Astrocyte of the hippocampus (primary cell): ENCODE results near the gene ABCC9.

Experiments
- DNase-seq: peaks from one replicate; pipeline ENCODE4 v3.0.0; 2011; ENCODE audit warnings: low read depth, low spot score

The ABCC9 gene

DNA sequence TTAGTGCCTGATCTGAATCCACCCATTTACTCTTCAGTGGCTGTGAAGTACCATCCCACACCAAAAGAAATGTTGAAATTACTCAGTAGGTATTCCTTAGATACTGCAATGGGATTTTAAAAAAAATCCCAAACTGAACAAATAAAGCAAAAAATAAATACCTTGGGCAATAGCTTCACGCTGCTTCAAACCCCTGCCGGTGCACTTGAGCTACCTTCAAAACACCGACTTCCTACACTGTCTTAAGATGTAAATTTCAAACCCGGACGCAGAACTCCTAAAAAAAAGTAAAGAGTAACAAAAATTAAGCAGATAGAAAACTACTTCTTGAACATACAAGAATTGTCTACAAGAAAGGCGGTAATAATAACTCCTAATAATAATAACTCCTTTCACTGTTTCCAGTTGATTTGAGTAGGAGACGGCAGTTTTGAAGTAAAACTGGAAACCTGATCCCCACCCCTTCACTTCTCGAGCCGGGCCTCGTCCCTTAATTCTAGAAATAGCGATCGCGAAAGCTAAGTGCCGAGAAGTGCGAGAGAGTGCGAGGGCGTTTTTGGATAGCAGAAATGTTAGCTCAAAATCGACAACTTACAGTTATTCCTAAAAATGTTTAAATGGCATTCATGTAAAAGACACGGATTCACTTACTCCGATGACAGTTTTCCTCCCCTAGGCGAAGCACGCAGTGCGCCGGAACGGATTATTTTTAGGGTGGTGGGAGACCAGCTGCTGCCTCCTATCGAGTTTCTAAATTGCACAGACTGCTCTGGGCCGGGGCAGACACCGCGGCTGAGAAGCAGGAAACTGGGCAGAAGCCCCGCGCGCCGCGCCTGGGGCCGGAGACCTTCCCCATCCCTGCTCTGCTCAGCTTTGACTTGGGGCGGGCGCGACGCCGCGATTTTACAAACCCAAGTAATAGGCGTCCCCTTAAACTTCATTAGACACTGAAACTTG, at the start of gene ABCC9:
ABCC9 (minus strand) TSS at position 878 of the 957 bp plus-strand sequence. CDS start 4,752 bp downstream, outside the sequence.
- DNase-seq = peak; percentile 59

DNA sequence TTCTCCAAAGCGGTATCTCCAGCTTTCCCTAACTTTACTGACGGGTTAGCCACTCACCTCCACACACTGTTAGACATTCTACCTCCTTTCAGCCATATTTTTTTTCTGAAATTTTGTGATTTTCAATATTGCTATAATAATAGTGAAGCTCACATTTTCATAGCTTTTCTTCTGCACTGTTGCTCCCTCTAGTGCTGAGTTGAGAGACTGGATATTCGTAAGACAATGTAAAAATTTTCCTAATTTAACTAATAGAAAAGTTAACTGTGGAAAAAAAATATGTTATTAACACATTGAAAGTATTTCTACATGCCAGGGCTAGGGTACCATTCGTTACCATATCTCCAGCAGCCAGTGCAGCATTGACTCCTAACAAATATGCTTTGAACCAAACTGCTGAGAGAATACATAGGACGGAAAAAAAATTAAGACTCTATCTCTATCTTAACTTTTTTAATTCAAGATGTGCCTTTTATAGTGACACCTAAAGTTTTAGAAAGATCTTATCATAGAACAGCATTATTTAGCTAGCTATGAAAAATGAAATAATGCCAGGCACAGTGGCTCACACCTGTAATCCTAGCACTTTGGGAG, 48.7 kb upstream of the ABCC9 start:
- peak; percentile 39 for DNase-seq

DNA sequence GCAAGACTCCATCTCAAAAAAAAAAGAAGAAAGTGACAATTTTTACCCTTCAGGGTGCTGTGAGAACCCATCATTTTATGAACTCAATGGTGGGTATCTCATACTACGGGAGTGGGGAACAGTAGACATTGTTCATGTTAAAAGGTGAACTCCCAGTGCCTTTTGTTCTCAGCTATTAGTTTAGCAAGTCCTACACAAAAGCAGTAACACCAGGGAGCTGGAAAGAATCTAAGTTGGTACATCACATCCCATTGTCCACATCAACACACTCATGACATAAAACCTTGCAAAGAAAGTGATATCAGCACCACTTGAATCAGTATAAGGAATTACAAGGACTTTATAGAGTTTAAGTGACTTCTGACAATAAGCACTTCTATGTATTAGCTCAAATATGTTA, 47.4 kb upstream of the ABCC9 start:
- no peak for DNase-seq

DNA sequence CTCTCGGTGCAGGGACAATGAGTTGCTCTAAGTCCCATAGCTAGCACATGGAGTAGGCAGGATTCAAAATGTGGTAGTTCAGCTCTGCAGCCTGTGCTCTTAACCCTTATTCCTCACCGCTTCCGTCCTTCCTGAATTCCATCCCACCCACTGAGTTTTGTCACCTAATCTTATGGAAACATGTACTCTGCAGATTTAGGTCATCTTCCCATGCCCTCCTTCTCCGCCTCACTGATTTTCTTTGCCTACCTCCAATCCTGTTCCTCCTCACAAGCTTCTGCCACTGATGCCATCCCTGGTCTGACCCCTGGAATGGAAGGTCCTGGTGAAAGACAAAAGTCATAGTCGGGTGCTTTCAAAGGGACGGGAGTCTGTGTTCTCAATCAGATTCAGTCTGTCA, 46.5 kb upstream of the ABCC9 start:
- DNase-seq = no peak

DNA sequence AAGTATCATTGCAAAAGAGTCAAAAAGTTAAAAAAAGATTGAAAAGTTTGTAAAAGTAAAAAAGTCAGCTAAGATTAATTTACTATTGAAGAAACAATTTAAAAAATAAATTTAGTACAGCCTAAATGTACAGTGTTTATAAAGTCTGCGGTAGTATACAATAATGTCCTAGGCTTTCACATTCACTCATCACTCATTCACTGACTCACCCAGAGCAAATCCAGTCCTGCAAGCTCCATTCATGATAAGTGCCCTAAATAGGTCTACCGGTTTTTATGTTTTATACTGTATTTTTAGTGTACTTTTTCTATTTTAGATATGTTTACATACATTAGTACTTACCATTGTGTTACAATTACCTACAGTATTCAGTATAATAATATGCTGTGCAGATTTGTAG, 43.9 kb upstream of the ABCC9 start:
- DNase-seq = no peak

DNA sequence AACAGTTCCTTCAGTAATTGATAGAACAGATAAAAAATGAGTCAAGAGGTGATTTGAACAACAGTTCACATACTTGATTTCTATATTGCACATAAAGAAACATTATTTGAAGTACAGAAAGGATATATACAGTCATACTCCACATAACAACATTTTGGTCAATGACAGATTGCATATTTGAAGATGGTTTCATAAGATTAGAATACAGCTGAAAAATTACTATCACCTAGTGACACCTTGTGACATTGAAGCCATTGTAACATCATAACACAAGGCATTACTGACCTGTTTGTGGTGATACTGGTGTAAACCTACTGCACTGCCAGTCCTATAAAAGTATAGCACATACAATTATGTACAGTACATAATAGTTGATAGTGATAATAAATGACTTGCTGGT, 43.1 kb upstream of the ABCC9 start:
- DNase-seq = no peak

DNA sequence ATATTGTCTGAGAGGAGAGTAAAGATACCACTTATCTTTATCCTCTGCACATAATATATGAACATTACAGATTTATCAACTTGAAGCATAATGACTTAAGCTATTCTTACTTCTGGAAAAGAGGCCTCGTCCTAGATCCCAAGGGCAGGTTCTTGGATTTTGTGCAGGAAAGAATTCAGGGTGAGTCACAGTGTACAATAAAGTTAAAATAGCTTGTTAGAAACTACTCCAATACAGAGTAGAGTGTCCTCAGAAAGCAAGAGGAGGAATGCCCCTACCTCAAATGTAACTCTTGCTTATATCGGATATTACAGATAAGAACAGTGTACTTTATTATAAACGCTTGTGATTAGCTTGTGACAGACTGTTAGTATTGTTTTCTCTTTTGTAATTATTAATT, 41.9 kb upstream of the ABCC9 start:
- no peak for DNase-seq

DNA sequence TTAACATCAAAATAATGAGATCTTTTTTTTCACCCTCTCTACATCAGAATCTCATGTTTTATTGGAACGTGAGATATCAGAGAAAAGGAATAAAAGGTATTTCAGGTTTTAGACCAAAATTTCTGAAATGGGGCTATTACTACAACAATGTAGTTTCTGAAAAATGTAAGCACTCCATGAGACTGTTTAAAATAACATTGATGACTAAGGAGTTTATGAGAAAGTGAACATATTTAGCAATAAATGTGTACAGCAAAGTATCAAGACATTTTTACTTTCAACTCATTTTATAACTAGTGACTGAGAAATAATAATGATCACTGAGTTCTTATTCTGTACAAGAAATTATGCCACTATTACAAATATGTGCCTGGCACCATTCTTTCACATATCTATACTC, 39.3 kb upstream of the ABCC9 start:
- DNase-seq = no peak

DNA sequence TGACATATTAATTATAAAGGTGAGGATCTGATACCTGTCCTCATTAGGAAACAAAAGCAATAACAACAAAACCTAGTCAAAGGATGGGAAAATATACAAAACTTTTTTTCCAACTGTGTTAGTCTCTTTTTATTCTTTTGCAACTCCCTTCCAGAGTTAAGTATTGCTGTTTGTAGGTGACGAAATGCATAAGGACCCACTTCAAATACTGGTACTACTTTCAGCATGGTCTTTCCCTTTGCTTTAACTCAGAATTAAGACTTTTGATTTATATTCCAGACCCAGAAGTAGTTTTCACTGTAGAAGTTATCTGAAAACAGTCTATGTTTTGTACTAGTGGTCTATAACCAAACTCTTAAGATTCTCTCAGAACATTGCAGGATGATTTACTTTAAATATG, 34.1 kb upstream of the ABCC9 start:
- no peak for DNase-seq

DNA sequence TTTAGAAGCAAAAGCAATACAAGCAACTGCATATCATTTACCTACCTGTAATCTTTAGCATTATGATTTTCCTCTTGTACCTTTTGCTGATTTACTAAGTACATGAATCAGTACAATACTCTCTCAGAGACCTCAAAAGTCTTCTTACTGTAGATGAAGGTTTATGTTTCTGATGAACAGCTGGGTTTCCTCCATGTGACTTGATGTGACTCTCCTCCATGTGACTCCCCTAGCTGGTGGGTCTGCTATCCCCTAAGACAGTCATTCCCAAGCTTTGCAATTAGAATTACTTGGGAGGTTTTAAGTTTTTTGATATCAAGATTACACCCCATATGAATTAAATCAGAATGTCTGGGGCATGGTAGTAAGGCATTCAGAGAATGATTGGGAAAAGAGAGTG, 32.0 kb upstream of the ABCC9 start:
- DNase-seq = no peak

DNA sequence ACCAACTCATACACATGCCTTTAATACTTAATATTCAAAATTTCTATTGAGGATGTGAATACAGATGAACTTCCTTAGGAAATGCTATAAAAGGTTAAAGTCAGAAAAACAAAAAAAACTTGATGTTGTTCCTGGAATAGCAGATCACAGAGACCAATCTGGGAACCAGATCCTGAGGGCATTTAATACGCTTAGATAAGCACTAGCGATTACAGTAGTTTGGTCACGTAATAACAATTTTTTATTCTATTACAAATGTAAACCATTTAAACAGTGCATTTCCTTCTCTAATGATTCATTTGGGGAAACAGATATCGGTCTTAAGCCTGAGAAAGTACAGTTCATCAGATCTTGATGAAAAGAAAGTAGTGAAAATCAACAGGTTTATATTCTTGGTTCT, 30.8 kb upstream of the ABCC9 start:
- DNase-seq = no peak

DNA sequence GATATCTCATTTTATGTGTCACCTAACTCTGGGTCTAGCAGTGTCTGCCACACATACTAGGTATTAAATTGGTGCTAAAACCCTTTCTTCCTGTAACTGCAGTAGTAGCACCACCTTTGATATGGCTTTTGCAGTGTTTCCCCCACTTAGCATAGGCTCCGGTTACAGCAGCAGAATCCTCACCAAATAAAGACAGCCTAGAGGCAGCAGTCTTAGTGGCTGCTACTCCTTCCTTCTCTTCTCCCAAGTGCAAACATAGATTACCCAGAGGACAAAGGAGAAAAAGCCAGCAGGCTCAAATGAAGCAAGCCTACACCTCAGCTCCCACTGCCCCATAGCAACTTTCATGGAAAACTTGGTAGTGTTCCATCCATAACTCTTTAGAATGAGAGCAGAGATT, 30.1 kb upstream of the ABCC9 start:
- no peak for DNase-seq

DNA sequence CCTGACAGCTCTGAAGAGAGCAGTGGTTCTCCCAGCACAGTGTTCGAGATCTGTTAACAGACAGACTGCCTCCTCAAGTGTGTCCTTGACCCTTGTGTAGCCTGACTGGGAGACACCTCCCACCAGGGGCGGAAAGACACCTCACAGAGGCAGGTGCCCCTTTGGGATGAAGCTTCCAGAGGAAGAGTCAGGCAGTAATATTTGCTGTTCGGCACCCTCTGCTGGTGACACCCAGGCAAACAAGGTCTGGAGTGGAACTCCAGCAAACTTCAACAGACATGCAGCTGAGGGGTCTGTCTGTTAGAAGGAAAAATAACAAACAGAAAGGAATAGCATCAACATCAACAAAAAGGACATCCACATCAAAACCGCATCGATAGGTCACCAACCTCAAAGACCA, 21.6 kb upstream of the ABCC9 start:
- DNase-seq = no peak

DNA sequence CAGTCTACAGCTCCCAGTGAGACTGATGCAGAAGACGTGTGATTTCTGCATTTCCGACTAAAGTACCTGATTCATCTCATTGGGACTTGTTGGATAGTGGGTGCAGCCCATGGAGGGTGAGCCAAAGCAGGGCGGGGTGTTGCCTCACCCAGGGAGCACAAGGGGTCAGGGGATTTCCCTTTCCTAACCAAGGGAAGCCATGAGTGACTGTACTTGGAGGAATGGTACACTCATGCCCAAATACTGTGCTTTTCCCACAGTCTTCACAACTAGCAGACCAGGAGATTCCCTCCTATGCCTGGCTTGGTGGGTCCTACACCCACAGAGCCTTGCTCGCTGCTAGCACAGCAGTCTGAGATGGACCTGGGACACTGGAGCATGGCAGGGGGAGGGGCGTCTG, 21.0 kb upstream of the ABCC9 start:
- DNase-seq = peak; percentile 2

DNA sequence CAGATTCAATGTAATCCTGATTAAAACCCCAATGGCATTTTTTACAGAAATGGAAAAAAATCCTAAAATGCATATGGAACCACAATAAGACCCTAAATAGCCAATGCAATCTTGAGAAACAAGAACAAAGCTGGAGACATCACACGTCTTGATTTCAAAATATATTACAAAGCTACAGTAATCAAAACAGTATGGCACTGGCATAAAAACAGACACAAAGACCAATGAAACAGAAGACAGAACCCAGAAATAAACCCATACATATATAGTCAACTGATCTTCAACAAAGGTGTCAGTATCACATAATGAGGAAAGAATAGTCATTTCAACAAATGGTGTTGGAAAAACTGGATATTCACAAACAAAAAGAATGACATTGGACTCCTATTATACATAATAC, 9.4 kb upstream of the ABCC9 start:
- no peak for DNase-seq

DNA sequence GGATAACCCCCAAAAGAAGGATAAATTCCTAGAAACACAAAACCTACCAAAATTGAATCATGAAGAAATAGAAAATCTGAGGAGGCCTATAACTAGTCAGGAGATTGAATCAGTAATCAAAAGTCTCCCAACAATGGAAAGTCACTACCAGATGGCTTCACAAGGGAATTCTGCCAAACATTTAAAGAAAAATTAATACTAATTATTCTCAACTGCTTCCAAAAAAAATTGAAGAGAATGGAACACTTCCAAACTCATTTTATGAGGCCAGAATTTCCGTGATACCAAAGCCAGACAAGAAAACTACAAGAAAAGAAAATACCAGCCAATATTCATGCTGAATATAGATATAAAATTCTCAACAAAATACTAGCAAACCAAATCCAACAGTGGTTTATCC, 7.8 kb upstream of the ABCC9 start:
- no peak for DNase-seq

DNA sequence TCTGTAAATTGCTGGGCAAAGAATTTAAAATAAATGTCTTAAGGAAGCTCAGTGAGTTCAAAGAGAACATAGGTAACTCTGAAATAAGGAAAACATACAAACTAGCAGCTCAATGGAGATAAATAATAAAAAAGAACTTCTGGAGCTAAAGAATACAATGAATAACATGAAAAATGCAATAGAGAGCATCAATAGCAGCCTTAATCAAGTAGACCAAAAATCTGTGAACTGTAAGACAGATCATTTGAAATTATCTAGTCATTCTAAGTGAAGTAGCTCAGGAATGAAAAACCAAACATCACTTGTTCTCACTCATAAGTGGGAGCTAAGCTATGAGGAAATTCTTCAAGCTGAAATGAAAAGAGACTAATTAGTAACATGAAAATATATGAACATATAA, 5.8 kb upstream of the ABCC9 start:
- no peak for DNase-seq

DNA sequence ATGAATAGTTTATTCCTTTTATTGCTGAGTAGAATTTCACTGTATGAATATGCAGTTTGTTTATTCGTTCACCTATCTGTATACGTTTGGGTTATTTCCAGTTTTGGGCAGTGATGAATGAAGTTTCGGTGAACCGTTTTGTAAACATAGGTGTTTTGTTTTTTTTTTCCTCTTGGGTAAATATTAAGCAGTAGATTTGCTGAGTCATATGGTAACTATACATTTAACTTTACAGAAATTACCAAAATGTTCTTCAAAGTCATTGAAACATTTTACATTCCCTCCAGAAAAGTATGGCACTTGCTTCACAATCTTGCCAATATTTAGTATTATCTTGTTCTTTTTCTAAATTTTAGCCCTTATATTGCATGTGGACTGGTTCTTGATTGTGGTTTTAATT, 3.8 kb upstream of the ABCC9 start:
- DNase-seq = no peak

DNA sequence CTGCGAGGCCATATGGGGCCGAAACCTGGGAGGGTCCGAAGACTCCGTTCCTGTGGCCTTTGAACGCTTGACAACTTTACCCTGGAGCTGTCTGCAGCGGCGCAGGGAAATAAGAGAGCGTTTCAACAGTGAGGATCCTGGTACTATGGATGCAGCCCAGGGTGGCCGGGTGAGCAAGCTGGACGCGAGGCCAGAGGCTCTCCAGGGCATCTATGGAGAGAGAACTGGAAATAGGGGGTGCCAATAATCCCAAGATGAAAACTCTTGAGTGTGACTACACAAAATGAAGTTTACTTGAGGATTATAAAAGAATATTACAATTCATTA, 1.1 kb upstream of the ABCC9 start:
- DNase-seq = no peak

DNA sequence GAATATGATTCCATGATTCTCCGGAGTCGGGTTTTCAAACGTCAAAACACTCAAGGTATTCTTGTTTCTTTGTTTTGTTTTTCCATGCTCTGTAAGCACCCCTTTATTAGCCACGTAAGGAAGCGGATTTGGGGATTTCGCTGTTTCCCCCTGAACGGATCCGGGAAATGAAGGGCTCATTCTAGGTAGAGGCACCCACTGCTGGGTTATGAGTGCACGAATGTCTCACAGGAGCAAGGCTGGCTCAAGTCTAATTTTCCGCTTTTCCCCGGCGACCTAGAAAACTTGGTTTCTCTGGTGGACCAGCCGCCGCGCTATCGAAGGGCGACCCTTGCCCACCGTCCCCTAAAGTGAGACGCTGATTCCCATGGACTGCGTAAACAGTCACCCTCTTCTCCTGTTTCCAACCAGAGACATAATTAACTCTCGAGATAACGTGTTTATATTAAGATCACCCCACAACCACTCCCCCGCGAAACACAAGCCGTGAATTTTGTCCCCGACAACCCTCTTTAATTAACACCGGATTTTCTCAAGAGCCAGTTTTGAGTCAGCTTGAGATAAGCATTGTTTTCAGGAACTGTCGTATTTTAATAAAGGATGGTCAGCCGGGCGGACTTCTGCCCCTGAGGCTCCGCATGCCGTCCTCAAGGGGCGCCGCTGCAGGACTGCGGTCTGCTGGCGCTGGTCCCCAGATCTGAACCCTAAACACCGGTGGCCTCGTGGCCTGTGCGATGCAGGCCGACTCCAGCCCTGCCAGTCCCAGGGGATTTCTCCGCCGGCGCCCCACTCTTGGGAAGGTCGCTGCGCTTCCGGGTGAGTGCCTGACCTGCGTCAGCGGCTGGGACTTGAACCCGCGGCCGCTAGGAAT, 515 bp upstream of the ABCC9 start:
- peak; percentile 60 for DNase-seq

DNA sequence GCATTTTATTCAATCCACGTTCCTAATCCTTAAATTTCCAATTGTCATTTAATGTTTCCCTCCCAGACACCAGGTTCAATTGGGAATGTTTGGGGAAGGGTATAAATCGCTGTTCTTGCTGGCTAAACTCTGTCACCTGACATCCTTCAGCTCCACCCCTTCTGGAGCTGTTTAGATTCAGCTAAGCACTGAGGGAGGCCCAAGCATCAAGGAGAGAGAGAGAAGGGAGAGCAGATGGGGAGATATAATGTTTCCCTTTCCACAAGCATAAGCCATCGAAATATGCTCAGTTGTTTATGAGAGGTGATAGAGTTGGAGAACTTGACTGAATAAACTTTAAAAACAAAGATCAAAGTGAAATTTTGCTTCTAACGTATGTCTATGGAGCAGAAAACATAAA, 1.8 kb downstream of the ABCC9 start:
- DNase-seq = no peak

DNA sequence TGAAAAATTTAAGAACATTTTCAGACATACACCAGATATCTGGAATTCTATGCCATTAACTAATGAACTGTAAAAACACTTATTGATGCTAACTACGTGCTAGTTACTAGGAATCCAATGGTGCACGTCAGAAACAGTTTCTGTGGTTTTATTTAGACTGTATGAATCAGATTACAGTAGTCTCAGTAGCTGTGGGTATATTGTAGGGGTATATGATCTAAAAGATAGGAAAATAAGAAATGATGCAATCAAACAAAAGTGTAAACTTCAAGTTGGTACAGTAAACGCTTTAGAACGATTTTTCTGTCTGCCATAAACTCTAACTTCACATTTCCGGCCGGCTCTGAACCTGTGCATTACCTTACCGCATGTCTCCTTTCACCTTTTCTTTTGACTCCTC, 2.3 kb downstream of the ABCC9 start:
- DNase-seq = no peak

DNA sequence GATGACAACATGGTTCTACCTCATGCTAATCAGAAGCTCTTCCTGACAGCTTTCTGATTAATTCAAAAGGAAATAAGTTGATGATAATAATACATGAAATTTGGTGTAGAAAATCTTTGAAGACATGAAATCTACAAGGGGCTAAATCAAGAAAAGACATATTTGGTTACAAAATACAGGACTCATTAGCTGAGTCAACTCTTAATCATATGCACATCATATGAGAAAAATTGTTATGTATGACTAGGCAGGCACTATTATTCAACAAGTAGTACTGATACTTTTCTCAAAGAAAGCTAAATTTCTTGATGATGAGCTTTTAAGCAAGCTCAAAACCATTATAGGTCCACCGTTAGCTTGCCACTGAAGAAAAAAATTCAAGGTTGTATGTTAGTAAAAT, 7.1 kb downstream of the ABCC9 start:
- no peak for DNase-seq
